Activated B cell treated with CpG ODN at 0.5 μM for 24 hours (primary cell): Measurements from ENCODE around the gene CSNK2B. TPM values are rescaled to one million over a fixed set of nuclear protein-coding genes. Genes with fewer than 3 reads are reported as not detected.

Experiments
- ATAC-seq: fragments of 200-7000 bp; cut with Tn5 transposase; one replicate; pipeline ENCODE4 v1.10.0; 2021; ENCODE audit warnings: low read depth, mild to moderate bottlenecking, moderate library complexity
- CTCF ChIA-PET: fragments of 350-600 bp; sonication (Branson Sonifier 250); formaldehyde crosslinking; loops from one replicate; lab custom pipeline; 2021; ENCODE audit warnings: antibody characterized with exemption; lab: Charles Lee
- POLR2A ChIA-PET: fragments of 350-600 bp; sonication (Branson Sonifier 250); formaldehyde crosslinking; loops from one replicate; lab custom pipeline; 2021; ENCODE audit warnings: antibody characterized with exemption; lab: Charles Lee
- DNase-seq: peaks from one replicate; pipeline ENCODE4 v3.0.0; 2022
- H3K27ac Mint-ChIP-seq: one replicate; pipeline ENCODE4 v1.8.0; 2020; ENCODE audit warnings: mixed read lengths
- H3K27me3 Mint-ChIP-seq: one replicate; pipeline ENCODE4 v1.8.0; 2021; ENCODE audit warnings: mixed read lengths
- H3K36me3 Mint-ChIP-seq: one replicate; pipeline ENCODE4 v1.8.0; 2021; ENCODE audit warnings: low read depth, mixed read lengths
- H3K4me1 Mint-ChIP-seq: one replicate; pipeline ENCODE4 v1.8.0; 2021; ENCODE audit warnings: mixed read lengths
- H3K4me3 Mint-ChIP-seq: one replicate; pipeline ENCODE4 v1.8.0; 2020; ENCODE audit warnings: mild to moderate bottlenecking, mixed read lengths
- H3K9me3 Mint-ChIP-seq: one replicate; pipeline ENCODE4 v1.8.0; 2020; ENCODE audit warnings: mixed read lengths
- CTCF ChIP-seq: fragments of 200-600 bp; IDR thresholded peaks from one replicate; pipeline ENCODE4 v1.8.0; 2022; ENCODE audit warnings: antibody characterized with exemption, mild to moderate bottlenecking
- intact Hi-C: fragments of 100-400 bp; cut with micrococcal nuclease; formaldehyde crosslinking; loops from one replicate; pipeline ENCODE4 v1.15.1; 2024
- total RNA-seq: library from RNA; stranded (reverse); gene quantifications from 2 replicates; pipeline ENCODE4 v1.2.3, GENCODE V29; 2022

CSNK2B gene
- total RNA-seq, 1 donor from 2014 or later: 191 TPM

- H3K4me1 Mint-ChIP-seq: peaks cover 30% of the 10 kb centered on the region
- no peaks in the 10 kb centered on the region for H3K27me3 Mint-ChIP-seq
- ChIA-PET CTCF (interaction anchor here (1.0 kb wide), 1 partner anchor 132 kb away, joined by 3 read pairs; the partner anchor contains the start of genes HSPA1A and HSPA1L), POLR2A (no interaction called here)
- no peak for TF ChIP-seq CTCF
- H3K4me3 Mint-ChIP-seq: no peak overlapping the region
- H3K9me3 Mint-ChIP-seq: no peaks in the 10 kb centered on the region
- intact Hi-C loops: loop anchor here (5.0 kb wide), 1 partner anchor 269 kb away; no protein-coding TSS in a partner anchor
- H3K36me3 Mint-ChIP-seq: peaks cover 34% of the 10 kb centered on the region
- H3K27ac Mint-ChIP-seq: no peak overlapping the region
- no peak for DNase-seq
- ATAC-seq: no peak
Measured at GRCh38 chr6:31683591-31683990, 17.7 kb downstream of the CSNK2B start.

GRCh38 chr6:31686483-31686882, 20.6 kb downstream of the CSNK2B start:
- CTCF ChIA-PET: no interaction called here
- intact Hi-C loops: no loop called here
- no peaks in the 10 kb centered on the region for H3K9me3 Mint-ChIP-seq
- peaks cover 29% of the 10 kb centered on the region for H3K4me1 Mint-ChIP-seq
- H3K36me3 Mint-ChIP-seq: peaks cover 62% of the 10 kb centered on the region
- POLR2A ChIA-PET: interaction anchor here (0.5 to 1.1 kb wide), 2 partner anchors 46 to 54 kb away, joined by 3 read pairs; no protein-coding TSS in a partner anchor
- TF ChIP-seq CTCF: no peak
- no peak for DNase-seq
- H3K4me3 Mint-ChIP-seq: no peak overlapping the region
- H3K27ac Mint-ChIP-seq: peak overlapping the region; percentile 21
- ATAC-seq: no peak
- no peaks in the 10 kb centered on the region for H3K27me3 Mint-ChIP-seq

GRCh38 chr6:31687321-31687720, 21.4 kb downstream of the CSNK2B start:
- H3K27ac Mint-ChIP-seq: no peak overlapping the region
- ChIA-PET CTCF (no interaction called here), POLR2A (interaction anchor here (0.6 to 1.1 kb wide), 3 partner anchors 14 to 143 kb away, joined by 3 to 12 read pairs (median 6); no protein-coding TSS in a partner anchor)
- ATAC-seq (no peak), DNase-seq (no peak)
- no peaks in the 10 kb centered on the region for H3K27me3 Mint-ChIP-seq
- peaks cover 20% of the 10 kb centered on the region for H3K4me1 Mint-ChIP-seq
- H3K9me3 Mint-ChIP-seq: no peaks in the 10 kb centered on the region
- intact Hi-C loops: no loop called here
- H3K4me3 Mint-ChIP-seq: no peak overlapping the region
- TF ChIP-seq CTCF: no peak
- peaks cover 65% of the 10 kb centered on the region for H3K36me3 Mint-ChIP-seq

GRCh38 chr6:31687860-31688693, 22.2 kb downstream of the CSNK2B start:
- POLR2A ChIA-PET: interaction anchor here (0.6 kb wide), 1 partner anchor 15 kb away, joined by 6 read pairs; no protein-coding TSS in a partner anchor
- no peaks in the 10 kb centered on the region for H3K27me3 Mint-ChIP-seq
- TF ChIP-seq CTCF: no peak
- no peak overlapping the region for H3K27ac Mint-ChIP-seq
- H3K36me3 Mint-ChIP-seq: peaks cover 71% of the 10 kb centered on the region
- ATAC-seq (no peak), DNase-seq (no peak)
- H3K4me3 Mint-ChIP-seq: no peak overlapping the region
- H3K9me3 Mint-ChIP-seq: no peaks in the 10 kb centered on the region
- peaks cover 19% of the 10 kb centered on the region for H3K4me1 Mint-ChIP-seq
- CTCF ChIA-PET: no interaction called here
- intact Hi-C loops: no loop called here
